NCI-H2107 treated with DMSO at 0.1 percent for 48 hours (cell line): ENCODE measurements around the gene DUSP10.
A peak's percentile ranks its signal among the peaks of the same experiment; 100 is the strongest.

Experiments
- DNase-seq: peaks from one replicate; lab custom pipeline; 2025; ENCODE audit not compliant: unreplicated experiment; lab: John Stamatoyannopoulos, UW

DUSP10 gene

DNA sequence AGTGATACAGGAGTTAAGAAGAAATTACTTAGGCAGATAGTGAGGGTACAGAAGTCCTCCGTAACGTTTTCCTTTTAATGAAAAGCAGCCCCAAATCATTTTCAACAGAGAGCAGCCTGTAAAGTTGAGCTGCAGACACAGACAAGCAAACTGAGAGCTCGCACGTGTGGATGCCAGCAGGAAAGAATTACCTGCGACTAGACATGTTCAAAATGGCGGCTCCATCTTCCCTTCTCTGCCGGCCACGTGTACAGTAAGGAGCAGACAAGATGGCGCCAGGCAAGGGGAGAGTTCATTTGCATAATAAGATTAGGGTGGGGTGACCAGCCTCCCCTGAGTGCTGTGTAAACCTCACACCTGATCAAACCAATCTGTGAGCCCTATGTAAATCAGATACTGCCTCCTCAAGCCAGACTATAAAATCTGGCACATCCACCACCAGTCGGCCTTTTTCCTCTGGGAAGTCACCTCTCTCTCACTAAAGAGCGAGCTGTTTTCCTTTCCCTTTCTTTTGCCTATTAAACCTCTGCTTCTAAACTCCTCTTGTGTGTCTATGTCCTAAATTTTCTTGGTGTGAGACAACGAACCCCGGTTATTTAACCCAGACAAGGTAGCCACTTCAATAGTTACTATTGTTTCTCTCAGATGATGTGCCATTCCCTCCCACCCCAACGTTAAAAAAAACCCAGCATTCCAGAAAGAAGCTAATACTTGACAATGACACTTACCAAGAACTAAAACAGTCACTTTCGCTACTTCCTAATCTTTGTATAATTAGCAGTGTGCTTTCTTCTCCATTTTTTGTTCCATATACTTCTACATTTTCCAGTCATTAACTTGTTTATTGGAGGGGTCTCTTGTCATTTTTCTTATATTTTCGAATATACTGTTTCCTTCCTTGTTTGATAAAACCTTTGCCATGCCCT is 27.4 kb downstream of the DUSP10 start:
- DNase-seq, result no peak

DNA sequence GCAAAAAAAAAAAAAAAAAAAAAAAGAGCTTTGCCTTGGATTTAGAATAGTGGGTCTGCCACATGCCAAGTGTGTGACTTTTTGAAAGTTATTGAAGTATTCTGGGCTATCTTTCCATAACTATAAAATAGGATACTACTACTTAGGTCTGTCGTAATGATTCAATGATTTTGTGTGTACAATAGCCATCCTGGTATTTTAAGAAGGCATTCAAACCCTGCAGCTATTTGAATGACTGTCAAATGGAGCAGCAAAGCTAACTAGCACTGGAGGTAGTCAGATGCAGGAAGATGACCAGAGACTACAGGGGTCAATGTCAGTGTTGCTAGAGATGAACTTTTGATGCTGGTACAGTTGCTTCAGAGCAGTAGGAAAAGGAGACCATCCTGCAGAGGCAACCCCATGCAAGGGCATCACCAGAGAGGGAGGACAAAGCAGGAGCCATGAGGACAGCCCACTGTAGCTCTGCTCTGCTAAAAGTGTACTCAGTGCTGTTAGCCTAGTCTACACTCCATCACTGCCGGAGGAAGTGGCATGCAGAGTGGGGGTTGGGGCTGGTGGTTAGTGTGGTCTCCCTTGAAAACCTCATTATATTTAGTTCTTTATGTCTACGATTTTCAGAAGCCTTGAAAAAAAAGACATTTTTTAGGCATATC is 29.0 kb downstream of the DUSP10 start:
- DNase-seq, result no peak

DNA sequence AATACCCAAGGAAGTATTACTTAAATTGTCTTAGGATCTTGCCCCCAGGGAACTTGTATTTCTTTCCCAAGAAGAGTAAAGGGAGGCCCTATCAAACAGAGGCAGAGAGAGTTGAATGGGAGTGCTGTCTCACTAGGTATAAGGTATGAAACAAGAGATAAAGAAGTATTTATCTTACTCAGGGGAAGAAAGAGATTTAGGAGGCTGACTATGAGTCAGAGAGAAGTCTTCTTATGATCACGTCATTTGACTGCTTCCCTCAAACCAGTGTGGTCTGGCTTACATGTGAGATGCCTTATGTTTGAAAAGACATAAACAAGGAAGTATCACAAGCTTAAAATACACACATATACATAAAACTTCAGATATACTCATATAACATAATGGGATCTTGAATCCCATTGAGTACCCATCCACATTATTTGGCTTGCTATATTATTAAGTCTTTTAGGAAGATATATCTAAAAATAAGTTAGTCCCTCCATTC is 29.6 kb downstream of the DUSP10 start:
- no peak for DNase-seq

DNA sequence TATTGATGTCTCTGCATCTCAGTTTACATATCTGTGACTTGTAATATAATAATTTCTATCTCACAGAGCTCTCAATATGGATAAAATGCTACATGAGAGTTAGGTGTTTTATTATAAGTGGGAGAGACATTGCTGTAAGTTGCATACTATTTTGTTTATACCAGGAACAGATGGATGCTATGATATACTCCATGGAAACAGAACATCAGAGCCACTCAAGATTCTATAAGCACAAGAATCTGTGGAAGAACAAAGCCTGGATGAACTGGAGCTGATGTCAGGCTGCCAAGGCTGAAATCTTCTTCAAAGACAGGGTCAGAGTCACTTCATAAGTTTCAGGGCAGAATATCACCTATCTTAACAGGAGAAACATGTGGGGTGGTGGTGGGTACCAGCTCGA is 30.2 kb downstream of the DUSP10 start:
- DNase-seq, result no peak

DNA sequence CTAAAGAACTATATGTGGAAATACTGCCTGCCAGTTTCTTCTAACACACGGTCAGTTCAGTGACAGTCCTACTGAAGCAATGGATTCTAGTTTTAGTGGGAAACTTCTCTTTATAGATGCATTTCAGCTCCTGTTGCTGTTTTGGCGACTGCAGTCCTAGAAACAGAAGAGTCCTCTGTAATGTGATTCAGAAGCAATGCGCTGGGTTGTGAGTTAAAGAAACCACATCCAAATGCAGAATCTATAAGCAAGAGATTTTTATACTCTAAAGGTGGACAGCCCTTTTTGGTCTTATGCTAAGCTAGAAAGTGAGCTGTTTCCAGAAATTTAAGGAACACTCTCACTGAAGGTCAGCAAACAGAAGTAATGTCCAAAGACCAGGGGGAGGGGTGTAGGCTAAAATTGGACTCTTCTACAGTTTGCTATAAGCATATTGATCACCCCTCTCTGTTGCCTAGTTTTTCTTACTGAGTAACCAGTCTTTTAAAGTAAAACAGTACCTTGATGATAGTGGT is 30.8 kb downstream of the DUSP10 start:
- no peak for DNase-seq

DNA sequence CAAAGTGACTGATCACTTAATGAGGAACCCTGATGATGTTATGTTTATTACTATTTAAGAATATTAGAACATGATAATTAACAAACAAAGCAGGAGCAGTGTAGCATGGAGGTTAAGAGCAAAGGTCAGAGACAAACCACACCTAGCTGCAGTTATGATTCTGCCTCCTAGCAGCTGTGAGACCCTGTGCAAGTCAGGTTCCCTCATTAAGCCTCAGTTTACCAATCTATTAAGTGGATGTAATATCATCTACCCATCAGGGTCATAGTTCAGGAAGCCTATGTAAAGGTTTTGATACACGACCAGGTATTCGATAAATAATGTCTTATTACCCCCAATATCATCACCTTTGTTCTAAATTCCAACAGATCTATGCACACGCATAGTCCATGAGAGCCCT is 32.0 kb downstream of the DUSP10 start:
- DNase-seq, result no peak

DNA sequence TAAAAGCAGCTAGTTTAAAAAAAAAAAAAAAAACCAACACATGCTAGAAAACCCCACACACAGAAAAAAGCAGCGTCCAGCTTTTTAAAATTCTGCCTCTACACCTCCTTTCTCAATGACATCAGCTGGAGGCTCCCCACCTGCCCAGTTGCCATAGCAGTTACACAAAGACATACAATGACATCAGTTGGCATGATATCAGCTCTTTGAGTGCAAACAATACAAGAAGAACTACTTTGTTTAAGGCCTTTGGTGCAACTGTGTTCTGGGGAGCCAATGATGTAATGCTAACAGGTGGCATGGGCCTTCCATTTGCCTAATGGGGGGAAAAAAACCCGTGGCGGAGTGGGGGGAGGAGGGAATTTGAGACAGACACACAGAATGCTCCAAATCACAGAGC is 32.9 kb downstream of the DUSP10 start:
- peak; percentile 99 for DNase-seq

DNA sequence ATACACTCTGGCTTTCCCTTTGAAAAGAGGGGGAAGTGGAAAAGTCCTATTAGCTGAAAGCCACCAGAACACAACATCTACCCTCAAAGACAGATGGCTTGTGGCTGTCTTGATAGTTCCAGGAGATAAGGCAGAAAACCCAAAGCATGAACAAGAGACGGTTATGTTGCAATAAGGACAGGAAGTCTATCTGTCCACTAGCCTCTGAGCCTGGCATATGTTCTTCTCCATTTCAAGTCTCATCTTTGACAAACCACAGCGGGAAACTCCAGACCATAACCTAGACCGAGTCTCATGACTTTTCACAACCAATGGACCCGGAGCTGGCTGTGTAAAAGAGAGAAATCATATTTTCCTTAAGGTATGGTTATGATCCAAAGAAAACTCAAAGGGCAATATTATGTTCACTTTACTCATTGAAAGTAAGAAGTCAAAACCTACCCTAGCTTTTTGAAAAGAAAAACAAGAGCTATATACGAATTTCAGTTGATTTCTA is 33.8 kb downstream of the DUSP10 start:
- no peak for DNase-seq

DNA sequence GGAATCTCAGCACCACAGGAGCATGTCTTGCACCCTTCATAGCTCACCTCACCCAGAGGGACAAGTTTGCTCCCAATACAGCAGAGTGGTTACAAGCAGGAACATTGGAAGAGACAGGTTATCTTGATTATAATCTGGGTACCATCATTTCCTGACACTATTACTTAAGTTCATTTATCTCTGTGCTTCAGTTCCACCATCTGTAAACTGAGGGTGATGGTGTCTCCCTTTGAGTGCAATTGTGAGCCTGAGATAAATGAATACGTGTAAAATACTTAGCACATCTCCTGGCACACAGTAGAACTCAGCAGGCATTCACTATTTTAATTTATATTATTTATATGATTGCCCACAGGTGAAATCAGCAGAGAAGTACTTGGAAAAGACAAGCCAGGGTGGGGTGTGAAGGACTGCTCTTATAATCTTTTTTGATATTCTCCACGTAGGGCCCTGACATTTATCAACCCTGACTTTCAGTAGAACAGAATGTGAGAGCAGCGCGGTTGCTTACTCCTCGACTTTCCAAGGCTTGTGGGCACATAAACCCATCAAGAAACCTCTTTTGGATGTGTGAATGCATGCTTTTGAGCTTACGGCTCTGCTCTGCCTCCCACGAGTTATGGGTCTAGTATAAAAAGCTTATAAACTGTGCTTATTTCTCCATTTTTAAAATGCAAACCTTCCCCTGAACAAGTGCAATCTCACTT is 34.9 kb downstream of the DUSP10 start:
- DNase-seq, result no peak

DNA sequence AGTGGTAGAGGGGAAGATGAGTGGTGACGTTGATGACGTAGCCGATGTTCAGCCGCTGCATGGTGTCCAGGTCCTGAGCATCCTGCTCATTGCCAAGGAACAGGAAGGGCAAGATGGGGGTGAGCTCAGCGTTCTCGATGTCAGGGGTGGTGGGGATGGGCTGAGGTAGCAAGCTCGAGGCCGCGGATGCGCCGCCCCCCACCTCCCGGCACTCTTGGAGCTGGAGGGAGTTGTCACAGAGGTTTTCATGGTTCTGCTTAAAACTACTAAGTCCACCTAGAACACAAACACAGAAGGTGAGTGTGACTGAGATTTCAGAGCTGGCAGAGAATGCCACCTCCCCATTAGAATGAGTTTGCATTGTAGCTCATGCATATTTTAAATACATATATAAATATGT is 35.7 kb downstream of the DUSP10 start:
- no peak for DNase-seq

DNA sequence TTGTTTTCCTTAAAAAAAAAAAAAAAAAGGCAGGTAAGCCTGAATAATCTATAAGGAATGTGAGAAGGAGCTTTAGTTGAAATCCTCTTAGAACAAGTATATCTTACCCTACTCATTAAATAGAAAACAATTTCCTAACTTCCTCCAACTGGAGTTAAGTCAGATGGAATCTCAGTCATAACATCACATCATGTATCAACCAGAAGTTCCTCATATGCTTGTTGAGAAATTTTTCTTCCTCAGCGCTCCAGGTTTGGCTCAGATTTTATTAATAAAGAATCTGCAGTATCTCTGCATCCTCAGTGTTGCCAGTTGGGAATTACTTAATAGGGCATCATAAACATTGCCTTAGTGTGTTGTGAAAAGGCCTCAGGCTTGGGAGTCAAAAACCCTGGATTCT is 37.6 kb downstream of the DUSP10 start:
- no peak for DNase-seq

DNA sequence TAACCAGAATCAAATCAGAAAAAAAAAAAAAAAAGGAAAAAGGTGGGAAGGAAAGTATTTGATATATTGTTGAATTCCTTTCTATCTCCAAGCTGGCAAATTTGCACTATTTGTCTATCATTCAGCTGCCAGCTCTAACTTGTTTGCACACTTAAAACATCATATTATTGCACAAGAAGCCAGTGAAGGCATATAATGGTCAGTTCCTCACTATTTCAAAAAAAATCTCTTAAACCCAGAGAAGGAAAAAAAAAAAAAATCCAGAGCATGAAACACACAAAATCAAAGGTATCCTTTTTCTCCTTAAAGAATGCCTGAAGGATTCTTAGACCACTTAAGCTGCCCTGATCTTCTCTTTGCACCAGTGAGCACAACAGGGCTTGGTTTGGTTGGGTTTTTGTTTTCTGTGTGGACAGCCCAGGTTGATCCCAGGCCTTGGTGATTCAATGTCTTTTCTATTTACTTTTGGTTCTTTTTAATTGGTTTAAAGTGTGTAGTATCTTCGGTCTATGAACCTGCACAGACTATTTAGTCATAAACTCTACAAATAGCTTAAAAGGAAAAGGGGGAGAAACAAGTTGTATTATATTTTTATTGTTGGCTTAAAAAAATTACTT is 40.2 kb downstream of the DUSP10 start:
- DNase-seq, result no peak

DNA sequence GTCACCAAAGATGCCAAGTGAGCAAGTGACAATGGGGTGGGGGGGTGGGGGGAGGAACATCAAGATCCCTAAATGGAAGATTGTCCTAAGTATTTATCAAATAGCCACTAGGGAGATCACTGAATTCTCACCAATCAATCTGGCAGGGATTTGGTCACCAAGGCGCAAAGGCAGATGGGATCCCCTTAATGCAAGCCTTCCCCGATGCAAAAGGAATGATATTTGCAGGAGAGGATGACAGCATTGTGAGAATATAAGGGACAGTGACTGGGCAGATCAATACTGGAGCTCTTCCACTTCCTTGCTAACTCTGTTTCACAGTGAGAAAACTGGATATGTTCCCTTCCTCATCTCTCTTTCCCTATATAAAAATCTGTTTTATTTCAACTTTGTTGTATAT is 40.9 kb downstream of the DUSP10 start:
- no peak for DNase-seq

DNA sequence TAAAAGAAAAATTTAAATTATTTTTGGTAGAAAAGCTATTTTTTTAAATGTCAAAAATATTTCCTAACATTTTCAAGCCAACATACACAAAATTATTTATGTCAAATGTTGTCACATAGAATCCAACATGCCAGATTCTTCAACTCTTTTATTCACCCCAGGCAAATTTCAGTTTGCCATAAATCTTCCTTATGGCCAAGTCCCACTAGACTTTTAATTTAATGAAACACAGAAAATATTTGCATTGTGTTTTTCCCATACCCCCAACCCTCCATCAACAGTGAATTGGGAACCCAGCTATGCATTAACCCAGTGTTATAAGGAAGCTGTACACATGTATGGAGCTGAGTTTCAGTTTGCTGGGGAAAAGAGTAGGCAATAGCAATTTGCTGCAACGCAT is 41.4 kb downstream of the DUSP10 start:
- no peak for DNase-seq

DNA sequence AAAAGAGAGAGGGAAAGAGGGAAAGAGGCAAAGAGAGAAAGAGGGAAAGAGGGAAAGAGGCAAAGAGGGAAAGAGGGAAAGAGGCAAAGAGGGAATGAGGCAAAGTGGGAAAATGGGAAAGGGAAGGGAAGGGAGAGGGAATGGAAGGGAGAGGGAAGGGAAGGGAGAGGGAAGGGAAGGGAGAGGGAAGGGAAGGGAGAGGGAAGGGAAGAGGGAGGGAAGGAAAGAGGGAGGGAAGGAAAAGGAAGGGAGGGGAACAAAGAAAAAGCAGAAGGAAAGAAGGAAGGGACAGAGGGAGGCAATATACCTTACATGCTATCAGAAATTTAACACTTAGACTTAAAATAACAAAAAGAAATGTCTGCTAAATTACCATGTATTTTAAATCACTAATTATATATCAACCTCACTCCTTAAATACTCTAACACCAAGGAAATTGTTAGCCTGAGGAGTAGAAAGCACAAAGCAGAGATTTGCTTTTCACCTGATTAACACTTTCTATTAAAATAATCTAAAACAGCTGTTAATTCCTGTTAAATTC is 41.8 kb downstream of the DUSP10 start:
- no peak for DNase-seq

DNA sequence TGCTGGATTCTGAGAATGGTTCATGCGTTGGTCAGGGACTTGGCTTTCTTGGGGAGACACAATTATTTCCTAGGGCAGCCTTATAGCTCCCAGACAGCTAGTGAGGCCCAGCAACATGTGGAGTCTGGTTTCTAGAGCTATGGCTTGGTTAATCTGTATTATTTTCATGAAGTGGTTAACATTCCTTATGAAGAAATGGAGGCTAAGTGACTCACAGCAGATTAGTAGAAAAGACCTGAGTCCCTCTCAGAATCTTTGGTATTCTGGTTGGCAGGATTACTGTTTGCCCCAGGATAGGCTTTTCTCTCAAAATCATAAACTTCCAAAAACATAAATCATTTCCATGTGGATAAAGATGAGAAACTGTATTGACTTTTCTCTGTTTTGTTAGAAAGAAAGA is 42.3 kb downstream of the DUSP10 start:
- DNase-seq, result no peak

DNA sequence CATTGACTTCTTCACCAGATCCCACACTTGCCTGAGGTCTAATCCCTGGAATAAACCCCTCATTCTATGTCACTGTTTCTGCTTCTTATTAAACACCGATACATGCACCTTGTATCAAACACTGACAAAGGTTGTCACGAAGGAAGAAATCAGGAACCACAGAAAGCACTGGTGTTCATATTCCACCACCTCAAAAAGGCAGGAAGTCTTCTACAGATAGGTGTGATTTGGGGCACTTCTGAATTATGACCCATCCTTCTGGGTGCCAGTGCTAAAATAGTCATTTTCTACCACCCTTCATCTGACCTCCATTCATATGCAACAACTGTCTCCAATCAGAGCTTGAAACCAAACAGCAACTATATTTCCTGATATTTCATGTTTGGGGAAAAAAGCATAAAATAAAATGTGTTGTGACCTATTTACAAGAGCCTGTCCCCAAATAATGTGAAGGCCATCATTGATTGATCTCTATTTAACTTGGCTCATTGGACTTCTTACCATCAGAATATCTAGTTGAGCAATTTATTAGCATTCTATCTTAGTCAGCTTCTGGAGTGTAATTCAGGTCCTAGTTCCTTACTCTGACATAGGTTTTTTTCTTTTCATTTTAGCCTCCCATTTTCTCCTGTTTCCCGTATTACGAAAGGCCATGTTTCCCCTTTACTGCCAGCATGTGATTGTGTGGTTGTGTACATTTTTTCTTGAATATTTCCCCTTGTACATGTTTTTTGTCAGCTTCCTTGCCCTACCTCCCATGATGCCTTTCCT is 43.1 kb downstream of the DUSP10 start:
- no peak for DNase-seq

DNA sequence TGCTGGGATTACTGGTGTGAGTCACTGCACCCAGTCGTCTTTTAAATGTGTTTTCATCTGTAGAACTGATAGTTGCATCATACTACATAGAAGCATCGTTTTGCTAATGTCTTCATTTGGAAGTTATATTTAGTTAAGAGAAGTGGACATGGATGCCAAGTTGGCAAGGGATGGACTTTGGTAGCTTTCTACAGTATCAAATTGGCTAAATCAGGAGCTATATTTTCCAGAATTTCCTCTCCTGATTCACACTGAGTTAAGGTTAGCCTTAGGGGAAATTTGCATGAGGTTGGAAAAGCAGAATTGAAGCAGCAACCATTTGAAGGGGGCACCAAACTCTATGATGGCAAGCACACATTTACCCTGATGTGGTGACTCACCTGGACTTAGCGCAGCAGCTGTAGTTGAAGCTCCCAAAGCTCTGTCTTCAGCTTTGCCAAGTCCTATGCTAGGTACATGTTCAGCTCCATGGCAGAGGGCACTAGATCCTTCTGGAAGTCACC is 43.9 kb downstream of the DUSP10 start:
- DNase-seq, result no peak

DNA sequence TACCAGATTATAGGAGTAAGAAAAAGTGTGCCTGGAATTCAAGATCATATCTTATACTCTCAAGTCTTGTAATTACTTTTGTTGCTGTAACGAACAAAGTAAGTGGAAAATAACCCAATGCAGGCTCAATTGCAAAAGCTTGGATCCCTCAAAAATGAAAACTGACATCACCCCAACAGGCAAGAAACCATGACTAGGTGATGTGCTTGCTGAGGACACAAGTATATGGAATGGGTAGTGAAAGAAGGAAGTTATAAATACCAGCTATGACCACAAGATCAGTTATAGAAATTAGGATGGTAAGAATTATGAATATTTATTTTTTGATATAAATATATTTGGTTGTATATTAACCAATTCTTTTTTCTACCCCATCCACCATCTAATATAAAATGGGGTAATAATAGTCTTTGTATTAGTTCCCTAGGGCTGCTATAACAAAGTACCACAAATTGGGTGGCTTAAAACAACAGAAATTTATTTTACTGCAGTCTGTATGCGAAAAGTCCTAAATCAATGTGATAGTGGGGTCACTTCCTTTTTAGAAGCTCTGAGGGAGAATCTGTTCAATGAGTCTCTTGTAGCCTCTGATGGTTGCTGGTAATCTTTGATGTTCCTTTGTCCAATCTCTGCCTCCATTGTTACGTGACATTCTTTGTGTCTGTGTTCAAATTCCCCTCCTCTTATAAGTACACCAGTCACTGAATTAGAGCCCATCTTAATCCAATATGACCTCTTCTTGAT is 45.0 kb downstream of the DUSP10 start:
- no peak for DNase-seq
